K562 (cell line): ENCODE results near the gene PAXIP1. TPM values are rescaled to one million over a fixed set of nuclear protein-coding genes. Genes with fewer than 3 reads are reported as not detected.

ENCODE experiments used
- ATAC-seq: fragments of 200-7000 bp; cut with Tn5 transposase; 3 replicates; pipeline ENCODE4 v1.9.1; 2020; ENCODE audit warnings: moderate library complexity
- BruUV-seq: library from RNA; stranded (reverse); fragments of 400-500 nt; replicated peaks from 2 replicates; lab custom pipeline; 2021; lab: Mats Ljungman, UMichigan
- CTCF ChIA-PET: fragments of 300-600 bp; formaldehyde crosslinking; extraction: SDS; loops from one replicate; lab custom pipeline; 2021; ENCODE audit warnings: low intra/inter-chr PET ratio; lab: Yijun Ruan, JAX
- POLR2A ChIA-PET: fragments of 300-600, 350-650 bp; sonication (Branson Sonifier 250); formaldehyde crosslinking; extraction: SDS; loops from one replicate; lab custom pipeline; 2021; ENCODE audit warnings: antibody characterized with exemption, inconsistent platforms; lab: Yijun Ruan, JAX
- DNase-seq, 4 experiments: peaks; one replicate each; pipeline versions ENCODE4 v3.0.0 to v3.0.0-alpha.2; 2011 to 2018; ENCODE audit warnings: low spot score in 3 of 4, mixed read lengths in 3 of 4; ENCODE audit errors: extremely low read depth in 1 of 4
- FAIRE-seq: peaks from 2 replicates; lab custom pipeline; 2011; peaks lifted over from hg19 to GRCh38; lab: Jason Lieb, UNC
- H2AFZ ChIP-seq: 2 replicates; pipeline ENCODE4 v1.6.0; 2011; ENCODE audit warnings: low read depth, low read length, control low read depth, inconsistent platforms
- H3K27ac ChIP-seq: fragments of 200-600 bp; 3 replicates; pipeline ENCODE4 v1.8.0; 2011; ENCODE audit warnings: low read depth, mild to moderate bottlenecking, control low read depth, inconsistent platforms, low read length, moderate library complexity, mixed read lengths; ENCODE audit errors: extremely low read depth
- H3K27me3 ChIP-seq, 2 experiments: fragments of 300-600 bp in 1 of 2; 2 replicates in 1 of 2; 3 replicates in 1 of 2; pipeline versions ENCODE4 v1.6.0 to v1.8.0; 2011; ENCODE audit warnings: inconsistent platforms in 2 of 2, low read length in 2 of 2, mild to moderate bottlenecking in 1 of 2, mixed read lengths in 1 of 2, moderate library complexity in 1 of 2; ENCODE audit not compliant: control insufficient read depth in 2 of 2, insufficient read depth in 2 of 2
- H3K36me3 ChIP-seq: fragments of 300-600 bp; 3 replicates; pipeline ENCODE4 v1.8.0; 2011; ENCODE audit warnings: mild to moderate bottlenecking, low read length, inconsistent platforms; ENCODE audit not compliant: control insufficient read depth, insufficient read depth
- H3K4me1 ChIP-seq, 2 experiments: fragments of 200-600 bp in 1 of 2; replicated peaks in 1 of 2; 2 replicates in 1 of 2; 3 replicates in 1 of 2; pipeline versions ENCODE4 v1.5.1 to v1.8.0; 2011; ENCODE audit warnings: inconsistent platforms in 2 of 2, low read length in 2 of 2, mild to moderate bottlenecking in 1 of 2, mixed read lengths in 1 of 2, moderate library complexity in 1 of 2; ENCODE audit not compliant: control insufficient read depth in 2 of 2, insufficient read depth in 2 of 2
- H3K4me2 ChIP-seq: 2 replicates; pipeline ENCODE4 v1.6.1; 2011; ENCODE audit warnings: low read length, control low read depth, inconsistent platforms, mixed read lengths; ENCODE audit not compliant: insufficient read depth
- H3K4me3 ChIP-seq: fragments of 200-600 bp; sonication (generic), shearing (Covaris generic); 2 replicates; pipeline ENCODE4 v1.5.1; 2016; ENCODE audit warnings: control low read depth, inconsistent platforms
- H3K79me2 ChIP-seq: fragments of 200-600 bp; 3 replicates; pipeline ENCODE4 v1.8.0; 2011; ENCODE audit warnings: low read length, inconsistent platforms; ENCODE audit not compliant: control insufficient read depth, insufficient read depth
- H3K9ac ChIP-seq, 2 experiments: 2 replicates each; pipeline versions ENCODE4 v1.6.0 to v1.6.1; 2011; ENCODE audit warnings: low read depth in 2 of 2, low read length in 2 of 2, control low read depth in 1 of 2, inconsistent platforms in 1 of 2, mild to moderate bottlenecking in 1 of 2, mixed read lengths in 1 of 2; ENCODE audit not compliant: insufficient read depth in 1 of 2
- H3K9me1 ChIP-seq: one replicate; pipeline ENCODE4 v1.6.0; 2011; ENCODE audit warnings: inconsistent platforms, mild to moderate bottlenecking, low read length, moderate library complexity; ENCODE audit not compliant: control insufficient read depth, insufficient read depth
- H3K9me3 ChIP-seq: replicated peaks from 2 replicates; pipeline ENCODE4 v1.5.1; 2011; ENCODE audit warnings: low read depth, low read length, inconsistent platforms; ENCODE audit not compliant: control insufficient read depth, insufficient read depth
- H4K20me1 ChIP-seq: replicated peaks from 2 replicates; pipeline ENCODE4 v1.6.1; 2011; ENCODE audit warnings: low read length, inconsistent platforms, mixed read lengths; ENCODE audit not compliant: control insufficient read depth, insufficient read depth
- ETV1 ChIP-seq: fragments of 450-650 bp; conservative IDR thresholded peaks from 2 replicates; pipeline ENCODE4 v1.6.1; 2016; ENCODE audit warnings: missing genetic modification characterization, control low read depth, low read depth, missing compliant biosample characterization
- KDM5B ChIP-seq: fragments of 200-600 bp; sonication (generic); IDR thresholded peaks from 2 replicates; pipeline ENCODE4 v1.6.1; 2012; ENCODE audit warnings: low read depth, mild to moderate bottlenecking, moderate library complexity, low read length, control low read depth, inconsistent platforms; ENCODE audit not compliant: insufficient replicate concordance
- MAZ ChIP-seq, 2 experiments: fragments of 450-650 bp in 1 of 2; sonication (generic) in 1 of 2; formaldehyde crosslinking; IDR thresholded peaks in 1 of 2; conservative IDR thresholded peaks in 1 of 2; 2 replicates each; pipeline versions ENCODE4 v1.4.0 to v1.5.0; 2020; ENCODE audit warnings: mild to moderate bottlenecking in 1 of 2, missing genetic modification reagents in 1 of 2
- NFIC ChIP-seq: fragments of 450-650 bp; IDR thresholded peaks from 2 replicates; pipeline ENCODE4 v1.6.1; 2017; ENCODE audit warnings: mild to moderate bottlenecking, inconsistent platforms
- NFXL1 ChIP-seq: fragments of 450-650 bp; formaldehyde crosslinking; IDR thresholded peaks from 2 replicates; pipeline ENCODE4 v1.4.0; 2021; ENCODE audit warnings: mild to moderate bottlenecking
- RHOXF2B ChIP-seq: fragments of 250-450 bp; sonication (Bioruptor Pico); conservative IDR thresholded peaks from 2 replicates; pipeline ENCODE4 v1.5.1; 2021
- SMARCA4 ChIP-seq: fragments of 450-650 bp; IDR thresholded peaks from 2 replicates; pipeline ENCODE4 v1.6.1; 2016
- ZNF274 ChIP-seq: IDR thresholded peaks from 2 replicates; pipeline ENCODE4 v1.6.1; 2011; ENCODE audit warnings: low read depth, mild to moderate bottlenecking, low read length, moderate library complexity, borderline replicate concordance
- ZNF57 ChIP-seq: fragments of 450-650 bp; formaldehyde crosslinking; IDR thresholded peaks from 2 replicates; pipeline ENCODE4 v1.4.0; 2020; ENCODE audit warnings: mild to moderate bottlenecking, moderate library complexity
- WGBS: fragments of 100-300 bp; shearing (Covaris generic); methylation state at CpG from one replicate; pipeline ENCODE4 v1.1.6; 2016; ENCODE audit warnings: low coverage, mixed read lengths; ENCODE audit not compliant: insufficient coverage; ENCODE audit errors: missing lambda C conversion rate; 5-methylcytosine and 5-hydroxymethylcytosine counted together
- in situ Hi-C: fragments of 300-500 bp; cut with MboI; formaldehyde crosslinking; loops from 4 replicates; pipeline ENCODE4 v1.15.0; 2018; ENCODE audit warnings: inconsistent platforms, mixed read lengths
- intact Hi-C: fragments of 100-400 bp; cut with micrococcal nuclease; formaldehyde crosslinking; loops from 2 replicates; pipeline ENCODE4 v1.14.2; 2022
- polyA plus RNA-seq, 8 experiments: library from polyadenylated mRNA; depleted of rRNA in 4 of 8; stranded (reverse) in 5 of 8; unstranded in 3 of 8; fragments of >200 nt; fragmentation: Nextera tagmentation in 2 of 8; fragmentation: Illumina TruSeq in 1 of 8; extraction: Ambion mirVana in 2 of 8; extraction: Trizol in 1 of 8; gene quantifications; 2 replicates each; pipeline versions ENCODE4 v1.2.1 to v1.2.3, GENCODE V29; 2011 to 2014; ENCODE audit warnings: inconsistent platforms in 1 of 8, missing spikeins in 1 of 8
- total RNA-seq, 7 experiments: library from RNA; depleted of rRNA in 6 of 7; stranded (reverse); fragments of >200 nt in 6 of 7; fragmentation: Illumina TruSeq in 2 of 7; extraction: Trizol in 2 of 7; gene quantifications; 2 replicates each; pipeline versions ENCODE4 v1.2.1 to v1.2.3, GENCODE V29; 2011 to 2021; ENCODE audit warnings: low replicate concordance in 1 of 7
- TF ChIP-seq, protein P1 (sequence below): fragments of 450-650 bp; formaldehyde crosslinking; conservative IDR thresholded peaks from 2 replicates; pipeline ENCODE4 v1.4.0; 2022; ENCODE audit warnings: mild to moderate bottlenecking, missing genetic modification characterization
- TF ChIP-seq, protein P2 (sequence below): fragments of 150-350 bp; conservative IDR thresholded peaks from 2 replicates; pipeline ENCODE4 v1.6.1; 2014; ENCODE audit warnings: low read length
- TF ChIP-seq, protein P3 (sequence below), 2 experiments: fragments of 450-650 bp in 1 of 2; sonication (generic) in 1 of 2; formaldehyde crosslinking in 1 of 2; IDR thresholded peaks in 1 of 2; conservative IDR thresholded peaks in 1 of 2; 2 replicates each; pipeline versions ENCODE4 v1.6.1 to v1.8.1; 2016 to 2023; ENCODE audit warnings: mild to moderate bottlenecking in 2 of 2, moderate library complexity in 2 of 2, inconsistent platforms in 1 of 2, missing genetic modification reagents in 1 of 2
- TF ChIP-seq, protein P4 (sequence below): fragments of 450-650 bp; IDR thresholded peaks from 2 replicates; pipeline ENCODE4 v1.6.1; 2016; ENCODE audit warnings: low read depth, mild to moderate bottlenecking, moderate library complexity
- TF ChIP-seq, protein P5 (sequence below): IDR thresholded peaks from 3 replicates; pipeline ENCODE4 v1.6.1; 2011; ENCODE audit warnings: borderline replicate concordance, mild to moderate bottlenecking; ENCODE audit not compliant: insufficient read length, insufficient read depth

The PAXIP1 gene
- total and polyA plus RNA-seq, 9 of the 15 experiments (the other 6 are each of a cell fraction or from before 2014, with no cell fraction given): 9.7 to 37.9 (median 28.4) TPM

DNA sequence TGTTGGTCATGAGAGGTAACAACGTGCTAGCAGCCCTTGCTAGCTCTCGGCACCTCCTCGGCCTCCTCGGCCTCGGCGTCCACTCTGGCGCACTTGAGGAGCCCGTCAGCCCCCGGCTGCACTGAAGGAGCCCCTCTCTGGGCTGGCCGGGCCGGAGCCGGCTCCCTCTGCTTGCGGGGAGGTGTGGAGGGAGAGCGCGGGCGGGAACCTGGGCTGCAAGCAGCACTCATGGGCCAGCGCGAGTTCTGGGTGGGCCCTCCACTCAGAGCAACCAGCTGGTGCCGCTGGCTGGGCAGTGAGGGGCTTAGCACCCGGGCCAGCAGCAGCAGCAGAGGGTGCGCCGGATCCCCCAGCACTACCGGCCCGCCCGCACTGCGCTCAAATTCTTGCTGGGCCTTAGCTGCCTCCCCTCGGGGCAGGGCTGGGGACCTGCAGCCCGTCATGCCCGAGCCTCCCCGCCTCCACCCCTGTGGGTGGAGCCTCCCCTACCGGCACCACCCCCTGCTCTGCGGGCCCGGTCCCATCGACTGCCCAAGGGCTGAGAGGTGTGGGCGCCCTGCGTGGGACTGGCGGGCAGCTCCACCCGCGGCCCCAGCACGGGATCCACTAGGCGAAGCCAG is 96.1 kb downstream of the PAXIP1 start:
- Histone ChIP-seq H4K20me1 (no peaks in the 10 kb centered on the region), H3K9ac (no peak overlapping the region), H3K9me3 (no peaks in the 10 kb centered on the region), H3K4me3 (no peak overlapping the region), H3K27me3 (peaks cover 40 to 97% of the 10 kb centered on the region in 2 experiments), H3K79me2 (no peaks in the 10 kb centered on the region), H3K36me3 (no peaks in the 10 kb centered on the region), H3K4me2 (no peak overlapping the region), H3K27ac (no peak overlapping the region), H3K9me1 (no peaks in the 10 kb centered on the region), H2AFZ (no peak overlapping the region), H3K4me1 (peaks cover 0 to 6% of the 10 kb centered on the region in 2 experiments; a peak in 1 of 5 replicates)
- POLR2A ChIA-PET: interaction anchor here (0.5 kb wide), 1 partner anchor 888 kb away, joined by 3 read pairs; no protein-coding TSS in a partner anchor
- TF ChIP-seq, protein P1, sequence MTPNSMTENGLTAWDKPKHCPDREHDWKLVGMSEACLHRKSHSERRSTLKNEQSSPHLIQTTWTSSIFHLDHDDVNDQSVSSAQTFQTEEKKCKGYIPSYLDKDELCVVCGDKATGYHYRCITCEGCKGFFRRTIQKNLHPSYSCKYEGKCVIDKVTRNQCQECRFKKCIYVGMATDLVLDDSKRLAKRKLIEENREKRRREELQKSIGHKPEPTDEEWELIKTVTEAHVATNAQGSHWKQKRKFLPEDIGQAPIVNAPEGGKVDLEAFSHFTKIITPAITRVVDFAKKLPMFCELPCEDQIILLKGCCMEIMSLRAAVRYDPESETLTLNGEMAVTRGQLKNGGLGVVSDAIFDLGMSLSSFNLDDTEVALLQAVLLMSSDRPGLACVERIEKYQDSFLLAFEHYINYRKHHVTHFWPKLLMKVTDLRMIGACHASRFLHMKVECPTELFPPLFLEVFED (CRISPR knock-in tag): no peak
- TF ChIP-seq, protein P2, sequence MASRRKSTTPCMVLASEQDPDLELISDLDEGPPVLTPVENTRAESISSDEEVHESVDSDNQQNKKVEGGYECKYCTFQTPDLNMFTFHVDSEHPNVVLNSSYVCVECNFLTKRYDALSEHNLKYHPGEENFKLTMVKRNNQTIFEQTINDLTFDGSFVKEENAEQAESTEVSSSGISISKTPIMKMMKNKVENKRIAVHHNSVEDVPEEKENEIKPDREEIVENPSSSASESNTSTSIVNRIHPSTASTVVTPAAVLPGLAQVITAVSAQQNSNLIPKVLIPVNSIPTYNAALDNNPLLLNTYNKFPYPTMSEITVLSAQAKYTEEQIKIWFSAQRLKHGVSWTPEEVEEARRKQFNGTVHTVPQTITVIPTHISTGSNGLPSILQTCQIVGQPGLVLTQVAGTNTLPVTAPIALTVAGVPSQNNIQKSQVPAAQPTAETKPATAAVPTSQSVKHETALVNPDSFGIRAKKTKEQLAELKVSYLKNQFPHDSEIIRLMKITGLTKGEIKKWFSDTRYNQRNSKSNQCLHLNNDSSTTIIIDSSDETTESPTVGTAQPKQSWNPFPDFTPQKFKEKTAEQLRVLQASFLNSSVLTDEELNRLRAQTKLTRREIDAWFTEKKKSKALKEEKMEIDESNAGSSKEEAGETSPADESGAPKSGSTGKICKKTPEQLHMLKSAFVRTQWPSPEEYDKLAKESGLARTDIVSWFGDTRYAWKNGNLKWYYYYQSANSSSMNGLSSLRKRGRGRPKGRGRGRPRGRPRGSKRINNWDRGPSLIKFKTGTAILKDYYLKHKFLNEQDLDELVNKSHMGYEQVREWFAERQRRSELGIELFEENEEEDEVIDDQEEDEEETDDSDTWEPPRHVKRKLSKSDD: no peak
- TF ChIP-seq, protein P3, sequence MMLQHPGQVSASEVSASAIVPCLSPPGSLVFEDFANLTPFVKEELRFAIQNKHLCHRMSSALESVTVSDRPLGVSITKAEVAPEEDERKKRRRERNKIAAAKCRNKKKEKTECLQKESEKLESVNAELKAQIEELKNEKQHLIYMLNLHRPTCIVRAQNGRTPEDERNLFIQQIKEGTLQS (IDR thresholded peaks at IDR 0.05): no peak
- TF ChIP-seq, protein P3 (CRISPR knock-in tag; conservative IDR thresholded peaks at IDR 0.05): no peak
- TF ChIP-seq ETV1 (no peak), RHOXF2B (CRISPR knock-in tag) (no peak), KDM5B (no peak), ZNF57 (CRISPR knock-in tag) (no peak), MAZ (CRISPR knock-in tag; conservative IDR thresholded peaks at IDR 0.05 in 1 of 2, IDR thresholded peaks at IDR 0.05 in 1 of 2) (no peak), NFIC (no peak), NFXL1 (CRISPR knock-in tag) (no peak), ZNF274 (no peak), SMARCA4 (no peak)
- TF ChIP-seq, protein P4, sequence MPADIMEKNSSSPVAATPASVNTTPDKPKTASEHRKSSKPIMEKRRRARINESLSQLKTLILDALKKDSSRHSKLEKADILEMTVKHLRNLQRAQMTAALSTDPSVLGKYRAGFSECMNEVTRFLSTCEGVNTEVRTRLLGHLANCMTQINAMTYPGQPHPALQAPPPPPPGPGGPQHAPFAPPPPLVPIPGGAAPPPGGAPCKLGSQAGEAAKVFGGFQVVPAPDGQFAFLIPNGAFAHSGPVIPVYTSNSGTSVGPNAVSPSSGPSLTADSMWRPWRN: no peak
- TF ChIP-seq, protein P5, sequence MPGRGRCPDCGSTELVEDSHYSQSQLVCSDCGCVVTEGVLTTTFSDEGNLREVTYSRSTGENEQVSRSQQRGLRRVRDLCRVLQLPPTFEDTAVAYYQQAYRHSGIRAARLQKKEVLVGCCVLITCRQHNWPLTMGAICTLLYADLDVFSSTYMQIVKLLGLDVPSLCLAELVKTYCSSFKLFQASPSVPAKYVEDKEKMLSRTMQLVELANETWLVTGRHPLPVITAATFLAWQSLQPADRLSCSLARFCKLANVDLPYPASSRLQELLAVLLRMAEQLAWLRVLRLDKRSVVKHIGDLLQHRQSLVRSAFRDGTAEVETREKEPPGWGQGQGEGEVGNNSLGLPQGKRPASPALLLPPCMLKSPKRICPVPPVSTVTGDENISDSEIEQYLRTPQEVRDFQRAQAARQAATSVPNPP: no peak
- no peak for DNase-seq
- intact Hi-C loops (no loop called here), in situ Hi-C loops (no loop called here)
- BruUV-seq: no TSS peak
- 0 out of 3 replicates have a peak, but pooled peaks have one; percentile 15 for ATAC-seq
- CTCF ChIA-PET: interaction anchor here (1.2 kb wide), 1 partner anchor 26 kb away, joined by 3 read pairs; no protein-coding TSS in a partner anchor
- WGBS: 9% methylated on average over 41 of the region's 41 CpGs
- FAIRE-seq: no peak
